ENCODE data around the gene INKA2.

DNA sequence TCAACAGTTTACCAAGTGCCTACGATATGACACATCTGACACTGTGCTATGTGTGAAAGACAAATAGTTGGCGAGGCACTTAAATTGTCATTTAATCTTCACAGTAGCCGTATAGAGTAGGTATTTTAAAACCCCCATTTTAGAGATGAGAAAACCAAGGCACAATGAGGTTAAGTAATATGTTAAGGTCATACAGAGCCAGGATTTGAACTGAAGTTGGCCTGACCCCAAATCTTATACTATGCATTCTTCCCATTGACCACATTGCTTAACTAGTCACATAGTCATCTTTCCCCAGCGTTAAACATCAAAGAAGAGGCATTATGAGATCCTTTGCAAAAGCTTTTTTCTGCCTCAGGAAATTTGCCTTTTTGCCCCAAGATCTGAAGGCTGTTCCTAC is 3.9 kb downstream of the INKA2 start:
- TF ChIP-seq CHD1 (IDR thresholded peaks at IDR 0.05; ENCODE audit: low read depth, low read length) (no peak), RAD21 (IDR thresholded peaks at IDR 0.05; ENCODE audit: low read length) (no peak), RFX5 (IDR thresholded peaks at IDR 0.05; ENCODE audit: low read depth, low read length) (no peak), BHLHE40 (IDR thresholded peaks at IDR 0.05; ENCODE audit: low read depth, low read length) (no peak), MAZ (IDR thresholded peaks at IDR 0.05; ENCODE audit: borderline replicate concordance, low read depth, low read length) (no peak)
- TF ChIP-seq, protein P1, sequence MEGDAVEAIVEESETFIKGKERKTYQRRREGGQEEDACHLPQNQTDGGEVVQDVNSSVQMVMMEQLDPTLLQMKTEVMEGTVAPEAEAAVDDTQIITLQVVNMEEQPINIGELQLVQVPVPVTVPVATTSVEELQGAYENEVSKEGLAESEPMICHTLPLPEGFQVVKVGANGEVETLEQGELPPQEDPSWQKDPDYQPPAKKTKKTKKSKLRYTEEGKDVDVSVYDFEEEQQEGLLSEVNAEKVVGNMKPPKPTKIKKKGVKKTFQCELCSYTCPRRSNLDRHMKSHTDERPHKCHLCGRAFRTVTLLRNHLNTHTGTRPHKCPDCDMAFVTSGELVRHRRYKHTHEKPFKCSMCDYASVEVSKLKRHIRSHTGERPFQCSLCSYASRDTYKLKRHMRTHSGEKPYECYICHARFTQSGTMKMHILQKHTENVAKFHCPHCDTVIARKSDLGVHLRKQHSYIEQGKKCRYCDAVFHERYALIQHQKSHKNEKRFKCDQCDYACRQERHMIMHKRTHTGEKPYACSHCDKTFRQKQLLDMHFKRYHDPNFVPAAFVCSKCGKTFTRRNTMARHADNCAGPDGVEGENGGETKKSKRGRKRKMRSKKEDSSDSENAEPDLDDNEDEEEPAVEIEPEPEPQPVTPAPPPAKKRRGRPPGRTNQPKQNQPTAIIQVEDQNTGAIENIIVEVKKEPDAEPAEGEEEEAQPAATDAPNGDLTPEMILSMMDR (conservative IDR thresholded peaks at IDR 0.05; ENCODE audit: low read depth, low read length): no peak
